Stimulated activated CD8-positive, alpha-beta memory T cell treated with anti-CD3 and anti-CD28 coated beads, Interleukin-12 subunit alpha, Interleukin-12 subunit beta, amount 100 ng/mL, for 24 hours (primary cell): Measurements from ENCODE around the gene ATP1A3.
"Not testable (repeated sequence)": the region's sequence is repeated elsewhere in the genome, so short reads cannot be mapped to it uniquely, and the experiment has no call there.

Experiments used
- DNase-seq: peaks from one replicate; pipeline ENCODE4 v3.0.0-alpha.2; 2020; ENCODE audit errors: extremely low read depth

Gene ATP1A3

GRCh38 chr19:41993612-41994483 lies at the start of gene ATP1A3:
Gene ATP1A3 (minus strand): TSS chr19:41994230. CDS start chr19:41994076, 154 bp downstream.
- DNase-seq, result no peak

- no peak for DNase-seq
These were observed 48.6 kb upstream of the ATP1A3 start for GRCh38 chr19:42042455-42043170.

GRCh38 chr19:42040491-42040890 lies 46.5 kb upstream of the ATP1A3 start:
- not testable (repeated sequence) for DNase-seq

GRCh38 chr19:42040031-42040430 lies 46.0 kb upstream of the ATP1A3 start:
- DNase-seq, result no peak

GRCh38 chr19:42038666-42039065 lies 44.6 kb upstream of the ATP1A3 start:
- DNase-seq, result no peak

GRCh38 chr19:42037649-42038048 lies 43.6 kb upstream of the ATP1A3 start:
- no peak for DNase-seq

- peak; percentile 35 for DNase-seq
These were observed 40.8 kb upstream of the ATP1A3 start for GRCh38 chr19:42034640-42035391.

GRCh38 chr19:42033413-42033812 lies 39.4 kb upstream of the ATP1A3 start:
- no peak for DNase-seq

- no peak for DNase-seq
These were observed 38.4 kb upstream of the ATP1A3 start for GRCh38 chr19:42032431-42032830.

GRCh38 chr19:42030645-42031440 lies 36.8 kb upstream of the ATP1A3 start:
- no peak for DNase-seq

GRCh38 chr19:42028304-42029216 lies 34.5 kb upstream of the ATP1A3 start:
- DNase-seq, result no peak

- no peak for DNase-seq
These were observed 30.6 kb upstream of the ATP1A3 start for GRCh38 chr19:42024622-42025111.

GRCh38 chr19:42023943-42024260 lies 29.9 kb upstream of the ATP1A3 start:
- no peak for DNase-seq

GRCh38 chr19:42023121-42023942 lies 29.3 kb upstream of the ATP1A3 start:
- no peak for DNase-seq

GRCh38 chr19:42022616-42023015 lies 28.6 kb upstream of the ATP1A3 start:
- no peak for DNase-seq

GRCh38 chr19:42021185-42021584 lies 27.2 kb upstream of the ATP1A3 start:
- DNase-seq, result no peak

- DNase-seq, result no peak
These were observed 24.6 kb upstream of the ATP1A3 start for GRCh38 chr19:42018503-42019193.

- no peak for DNase-seq
These were observed 23.0 kb upstream of the ATP1A3 start for GRCh38 chr19:42017040-42017439.

GRCh38 chr19:42012747-42013146 lies 18.7 kb upstream of the ATP1A3 start:
- not testable (repeated sequence) for DNase-seq
